SK-N-MC (cell line): Measurements from ENCODE around the gene TTF1.

Source experiments
- EZH2 ChIP-seq: fragments of 200-600 bp; sonication (generic); IDR thresholded peaks from one replicate; pipeline ENCODE4 v1.6.1; 2017; ENCODE audit warnings: antibody characterized with exemption
- POLR2AphosphoS5 ChIP-seq: IDR thresholded peaks from 2 replicates; pipeline ENCODE4 v1.6.1; 2012; ENCODE audit warnings: mild to moderate bottlenecking, low read depth, low read length, borderline replicate concordance

DNA sequence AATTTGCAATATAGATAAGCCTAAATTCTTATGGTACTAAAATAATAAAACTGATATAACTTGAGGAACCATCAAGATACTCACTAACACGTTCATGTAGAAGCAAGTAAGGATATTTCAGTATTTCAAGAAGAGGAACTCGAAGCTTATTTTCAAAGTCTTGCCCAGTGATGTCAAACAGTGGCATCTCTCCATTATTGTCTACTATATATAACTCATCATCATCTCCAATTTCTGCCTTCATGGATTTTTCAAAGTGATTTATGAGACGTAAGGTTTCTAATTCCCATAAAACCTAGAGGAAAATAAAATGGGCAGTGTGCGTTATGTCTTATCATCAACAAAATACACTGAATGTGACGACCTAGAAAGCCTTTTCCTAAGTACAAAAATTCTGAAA, 60.5 kb downstream of the TTF1 start:
- TF ChIP-seq EZH2 (no peak), POLR2AphosphoS5 (no peak)
